ENCODE measurements around the gene SLC7A7.

- TF ChIP-seq TAF1 (IDR thresholded peaks at IDR 0.05; ENCODE audit: low read depth, low read length) (no peak), PAX5 (IDR thresholded peaks at IDR 0.05; ENCODE audit: insufficient read depth, low read length, severe bottlenecking) (no peak), POLR2A (IDR thresholded peaks at IDR 0.05; ENCODE audit: low read depth, low read length) (no peak), POLR2AphosphoS5 (IDR thresholded peaks at IDR 0.05; ENCODE audit: low read depth, low read length) (no peak)
These were observed 21.3 kb downstream of the SLC7A7 start for GRCh38 chr14:22793976-22794375.

Measured in GM12891 (cell line).